Breast epithelium (tissue), 3 donors: ENCODE results near the gene NDUFB8.

ENCODE experiments used
- POLR2A ChIP-seq: fragments of 450-650 bp; IDR thresholded peaks from one replicate; pipeline ENCODE4 v1.6.1; 2016; ENCODE audit warnings: antibody characterized with exemption, mild to moderate bottlenecking, moderate library complexity
- TF ChIP-seq, protein P1 (sequence below), 3 donors: fragments of 450-650 bp; IDR thresholded peaks; one replicate each; pipeline ENCODE4 v1.5.1; 2016 to 2017; ENCODE audit warnings: antibody characterized with exemption in 3 of 3, mild to moderate bottlenecking in 3 of 3, moderate library complexity in 3 of 3

DNA sequence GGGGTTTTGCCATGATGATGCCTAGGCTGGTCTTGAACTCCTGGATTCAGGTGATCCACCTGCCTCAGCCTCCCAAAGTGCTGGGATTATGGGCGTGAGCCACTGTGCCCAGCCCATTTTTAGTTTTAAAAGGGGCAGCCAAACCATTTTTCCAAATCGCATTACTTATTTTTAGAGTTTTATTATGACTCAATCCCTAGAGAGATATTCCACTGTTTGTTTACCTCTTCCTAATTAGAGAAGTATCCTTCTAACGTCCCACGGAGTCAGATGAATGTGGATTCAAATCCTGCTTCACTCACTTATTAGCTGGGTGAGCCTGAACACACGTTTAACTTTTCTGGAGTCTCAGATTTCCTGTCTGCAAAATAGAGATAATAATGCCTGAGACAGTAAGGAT is 51.7 kb downstream of the NDUFB8 start:
- TF ChIP-seq, protein P1, sequence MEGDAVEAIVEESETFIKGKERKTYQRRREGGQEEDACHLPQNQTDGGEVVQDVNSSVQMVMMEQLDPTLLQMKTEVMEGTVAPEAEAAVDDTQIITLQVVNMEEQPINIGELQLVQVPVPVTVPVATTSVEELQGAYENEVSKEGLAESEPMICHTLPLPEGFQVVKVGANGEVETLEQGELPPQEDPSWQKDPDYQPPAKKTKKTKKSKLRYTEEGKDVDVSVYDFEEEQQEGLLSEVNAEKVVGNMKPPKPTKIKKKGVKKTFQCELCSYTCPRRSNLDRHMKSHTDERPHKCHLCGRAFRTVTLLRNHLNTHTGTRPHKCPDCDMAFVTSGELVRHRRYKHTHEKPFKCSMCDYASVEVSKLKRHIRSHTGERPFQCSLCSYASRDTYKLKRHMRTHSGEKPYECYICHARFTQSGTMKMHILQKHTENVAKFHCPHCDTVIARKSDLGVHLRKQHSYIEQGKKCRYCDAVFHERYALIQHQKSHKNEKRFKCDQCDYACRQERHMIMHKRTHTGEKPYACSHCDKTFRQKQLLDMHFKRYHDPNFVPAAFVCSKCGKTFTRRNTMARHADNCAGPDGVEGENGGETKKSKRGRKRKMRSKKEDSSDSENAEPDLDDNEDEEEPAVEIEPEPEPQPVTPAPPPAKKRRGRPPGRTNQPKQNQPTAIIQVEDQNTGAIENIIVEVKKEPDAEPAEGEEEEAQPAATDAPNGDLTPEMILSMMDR (IDR thresholded peaks at IDR 0.05): no peak
- TF ChIP-seq POLR2A: no peak
